Measurements from ENCODE around the gene FMN2.

FMN2 gene

GRCh38 chr1:240099329-240099728 is 7.6 kb downstream of the FMN2 start:
- no peak for DNase-seq

GRCh38 chr1:240099748-240100147 is 8.1 kb downstream of the FMN2 start:
- no peak for DNase-seq

DNA sequence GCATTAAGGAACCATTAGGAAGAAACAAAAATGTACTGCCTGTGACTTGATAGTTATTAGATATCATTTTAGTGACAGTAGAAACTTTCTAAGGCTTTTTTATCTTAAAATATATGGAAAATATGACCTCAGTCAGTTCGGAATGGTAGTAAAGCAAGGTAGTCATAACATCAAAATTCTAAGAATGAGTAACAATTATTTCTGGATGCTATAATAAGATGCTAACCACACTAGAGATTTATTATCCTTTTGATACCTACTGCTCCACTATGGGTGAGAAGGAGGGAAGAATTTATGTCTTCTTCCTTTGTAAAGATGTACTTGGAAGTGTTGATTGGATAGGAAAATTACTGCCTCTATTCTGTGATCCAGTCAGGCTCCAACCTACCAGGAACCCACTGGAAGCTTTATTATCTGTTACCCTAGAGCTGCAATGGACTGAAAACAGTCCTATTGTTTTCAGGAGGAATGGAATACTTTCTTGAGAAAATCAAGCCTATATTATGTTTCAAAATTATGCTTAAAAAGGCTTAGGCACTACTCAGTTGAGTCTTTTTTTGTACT is 8.8 kb downstream of the FMN2 start:
- no peak for DNase-seq

DNA sequence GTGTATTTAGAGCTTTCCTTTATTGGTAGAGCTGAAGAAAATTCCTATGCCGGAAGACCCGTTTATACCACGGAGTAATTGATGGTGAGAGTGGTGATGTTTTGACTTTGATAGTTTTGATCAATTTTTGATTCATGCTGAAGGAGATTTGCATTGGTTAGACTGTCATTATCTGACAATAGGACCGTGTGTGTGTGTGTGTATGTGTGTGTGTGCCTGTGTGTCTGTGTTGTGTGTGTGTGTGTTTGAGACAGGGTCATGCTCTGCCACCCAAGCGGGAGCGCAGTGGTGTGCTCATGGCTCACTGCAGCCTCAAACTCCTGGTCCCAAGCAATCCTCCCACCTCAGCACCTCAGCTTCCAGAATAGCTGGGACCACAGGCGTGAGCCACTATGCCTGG is 9.6 kb downstream of the FMN2 start:
- DNase-seq: no peak

DNA sequence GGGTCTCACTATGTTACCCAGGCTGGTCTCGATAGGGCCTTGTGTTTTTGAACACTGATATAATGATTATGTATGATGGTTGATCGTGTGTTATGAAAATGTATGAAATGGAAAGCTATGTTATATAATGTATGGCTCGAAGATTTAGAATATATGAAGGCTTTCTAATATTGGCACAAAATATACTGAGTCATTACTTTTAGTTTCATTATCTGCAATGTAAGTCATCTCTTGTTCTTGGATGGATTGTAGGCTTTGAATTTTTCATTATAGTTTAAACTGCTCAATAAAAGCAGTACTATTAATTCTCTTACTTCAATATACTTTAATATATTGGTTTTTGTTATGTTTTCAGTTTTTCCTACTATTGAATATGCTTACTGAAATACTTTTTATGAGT is 10.1 kb downstream of the FMN2 start:
- no peak for DNase-seq

DNA sequence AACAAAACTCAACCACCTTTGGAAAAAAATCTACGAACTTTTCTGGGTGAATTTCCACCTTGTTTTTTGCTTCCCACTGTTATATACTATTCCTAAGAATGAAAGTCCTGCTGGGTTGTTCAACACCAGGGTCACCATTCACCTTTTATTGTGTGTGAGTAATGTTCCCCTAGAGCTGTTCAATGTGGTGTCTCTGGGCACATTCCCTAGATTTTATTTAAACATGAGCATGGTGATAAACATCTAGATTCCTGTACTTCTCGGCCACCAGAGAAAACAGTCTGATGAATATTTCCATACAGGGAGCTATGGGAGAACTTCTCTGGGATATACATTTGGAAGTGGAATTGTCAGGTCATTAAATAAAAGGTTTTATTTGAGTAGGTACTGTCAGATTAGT is 13.0 kb downstream of the FMN2 start:
- DNase-seq: no peak

- DNase-seq: no peak
Measured at GRCh38 chr1:240107058-240107684, 15.5 kb downstream of the FMN2 start.

DNA sequence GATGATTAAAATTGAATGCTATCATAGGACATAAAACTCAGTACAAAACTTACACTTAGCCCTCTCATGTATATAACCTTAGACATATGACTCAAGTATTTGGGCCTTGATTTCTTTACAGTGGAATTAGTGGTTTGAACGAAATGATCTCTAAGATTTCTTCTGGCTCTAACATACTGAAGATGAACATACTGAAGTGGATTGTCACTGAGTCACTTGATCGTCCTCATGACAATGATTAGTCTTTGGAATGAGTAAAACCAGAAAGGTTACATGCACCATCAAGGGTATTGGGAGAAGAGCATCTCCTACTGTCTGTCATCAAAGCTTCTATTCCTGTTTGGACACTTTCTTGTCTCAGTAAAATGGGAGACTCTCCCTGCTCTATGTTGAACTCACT is 17.4 kb downstream of the FMN2 start:
- no peak for DNase-seq

DNA sequence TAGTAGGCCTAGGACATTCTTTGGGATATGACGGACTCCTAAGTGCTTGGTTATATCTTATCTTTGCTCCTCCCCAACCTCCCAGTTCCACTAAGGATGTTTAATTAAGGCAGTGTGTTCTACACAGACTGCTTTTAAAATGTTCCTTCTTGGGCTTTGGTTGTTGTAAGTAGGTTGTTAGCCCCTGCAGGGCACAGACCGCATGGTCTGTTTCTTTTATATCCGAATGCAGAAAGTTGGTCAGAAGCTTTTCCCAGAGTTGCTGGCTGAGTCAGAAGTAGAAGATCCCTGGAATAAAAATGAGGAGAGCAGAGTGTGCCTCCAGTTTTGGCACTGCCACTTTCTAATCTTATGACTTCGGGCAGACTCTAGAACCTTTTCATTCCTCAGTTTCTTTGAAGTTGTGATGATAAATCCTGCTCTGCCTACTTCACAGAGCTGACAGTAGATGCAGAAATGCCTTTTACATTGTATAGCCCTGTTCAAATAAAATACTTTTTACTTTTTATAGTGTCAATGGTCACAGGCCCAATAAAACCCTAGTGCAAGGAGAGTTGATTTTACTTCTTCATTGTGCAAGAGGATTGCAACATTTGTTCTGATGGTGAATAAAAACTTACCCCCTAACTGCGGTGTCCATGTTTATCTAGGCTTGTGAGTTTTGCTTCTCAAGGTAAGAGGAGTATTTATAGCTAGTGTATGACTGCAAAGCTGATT is 18.4 kb downstream of the FMN2 start:
- DNase-seq: no peak

GRCh38 chr1:240111558-240111957 is 19.9 kb downstream of the FMN2 start:
- DNase-seq: no peak

GRCh38 chr1:240114222-240114621 is 22.5 kb downstream of the FMN2 start:
- no peak for DNase-seq

DNA sequence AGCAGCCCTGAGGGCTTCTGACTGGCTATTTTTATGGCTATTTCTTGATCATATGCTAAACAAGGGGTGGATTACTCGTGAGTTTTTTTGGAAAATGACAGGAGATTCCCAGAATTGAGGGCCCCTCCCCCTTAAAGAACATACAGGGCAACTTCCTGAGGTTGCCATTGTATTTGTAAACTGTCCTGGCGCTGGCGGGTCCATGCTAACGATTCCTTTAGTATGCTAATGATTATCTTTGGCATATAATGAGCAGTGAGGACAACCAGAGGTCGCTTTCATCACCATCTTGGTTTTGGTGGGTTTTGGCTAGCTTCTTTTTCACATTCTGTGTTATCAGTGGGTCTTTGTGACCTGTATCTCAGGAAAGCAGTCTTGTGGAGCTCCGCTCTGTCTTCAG is 24.1 kb downstream of the FMN2 start:
- DNase-seq: no peak

GRCh38 chr1:240116831-240117769 is 25.4 kb downstream of the FMN2 start:
- DNase-seq: no peak

DNA sequence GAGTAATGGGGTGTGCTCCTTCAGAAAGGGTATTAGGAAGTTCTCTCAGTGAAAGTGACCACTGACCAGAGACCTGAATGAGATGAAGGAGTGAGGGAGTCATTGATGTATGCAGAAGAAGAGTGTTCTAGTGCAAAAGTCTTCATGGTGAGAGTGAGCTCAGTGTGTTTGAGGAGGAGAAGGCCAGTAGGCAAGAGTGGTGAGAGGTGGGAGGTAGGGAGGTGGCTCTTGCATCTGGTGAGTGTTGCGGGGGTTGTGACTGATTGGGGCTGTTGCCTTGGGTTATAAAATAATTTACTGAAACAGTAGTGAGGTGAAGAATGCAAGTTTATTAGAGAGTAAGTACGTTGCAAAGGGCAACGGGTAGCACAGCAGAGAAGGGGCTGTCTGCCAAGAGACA is 26.2 kb downstream of the FMN2 start:
- no peak for DNase-seq

- no peak for DNase-seq
Measured at GRCh38 chr1:240122639-240123613, 31.2 kb downstream of the FMN2 start.

DNA sequence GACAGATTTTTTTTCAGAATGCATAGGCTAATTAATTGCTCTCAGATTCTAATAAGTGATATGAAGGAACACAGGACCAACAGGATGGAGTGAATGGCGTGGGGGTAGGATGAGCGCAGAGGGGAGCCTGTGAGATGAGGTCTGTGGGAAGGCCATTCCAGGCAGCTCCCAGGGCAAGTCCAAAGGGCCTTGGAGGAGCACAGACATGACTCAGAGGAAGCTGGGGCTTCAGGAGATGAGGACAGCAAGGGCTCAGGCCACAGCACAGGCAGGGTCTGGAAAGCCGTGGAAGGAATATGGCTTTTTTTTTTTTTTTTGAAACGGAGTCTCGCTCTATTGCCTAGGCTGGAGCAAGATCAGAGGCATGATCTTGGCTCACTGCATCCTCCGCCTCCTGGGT is 35.1 kb downstream of the FMN2 start:
- DNase-seq: no peak

GRCh38 chr1:240128366-240128765 is 36.7 kb downstream of the FMN2 start:
- DNase-seq: no peak

- no peak for DNase-seq
Measured at GRCh38 chr1:240134113-240134512, 42.4 kb downstream of the FMN2 start.

DNA sequence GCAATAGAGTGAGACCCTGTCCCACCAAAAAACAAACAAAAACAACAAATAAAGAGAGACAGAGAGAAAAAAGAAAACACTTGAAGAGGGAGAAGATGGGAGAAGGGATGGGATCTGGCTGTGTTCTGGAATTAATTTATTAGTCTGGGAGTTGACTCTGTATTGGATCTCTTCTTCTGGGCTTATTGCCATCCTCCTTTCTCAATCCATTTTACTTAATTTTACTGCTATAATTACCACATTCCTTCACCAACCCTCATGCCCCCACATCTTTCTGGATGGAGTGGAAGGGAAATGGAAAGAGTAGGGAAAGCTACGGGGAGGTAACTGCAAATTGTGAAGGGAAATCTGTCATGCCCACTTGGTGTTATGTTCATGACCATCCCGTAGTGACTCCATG is 42.9 kb downstream of the FMN2 start:
- no peak for DNase-seq

GRCh38 chr1:240136402-240136801 is 44.7 kb downstream of the FMN2 start:
- no peak for DNase-seq

DNA sequence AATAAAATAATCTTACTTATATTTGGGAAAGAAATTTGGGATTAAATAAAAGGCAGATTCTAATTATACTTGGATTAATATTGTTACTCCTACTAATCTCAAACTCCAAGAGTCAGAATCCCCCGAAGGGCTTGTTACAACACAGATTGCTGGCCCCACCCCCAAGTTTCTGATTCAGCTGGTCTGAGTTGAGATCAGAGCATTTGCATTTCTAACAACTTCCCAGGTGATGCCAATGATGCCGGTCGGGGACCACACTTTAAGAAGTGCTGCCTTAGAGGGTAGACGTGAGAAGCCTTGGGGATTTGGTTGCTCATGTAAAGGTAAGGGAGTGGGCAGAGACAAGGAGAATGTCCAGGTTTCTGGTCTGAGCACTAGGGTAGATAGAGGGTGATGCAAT is 47.2 kb downstream of the FMN2 start:
- no peak for DNase-seq

GRCh38 chr1:240139511-240139910 is 47.8 kb downstream of the FMN2 start:
- no peak for DNase-seq
